Ascending aorta (tissue), 2 donors: ENCODE measurements around the gene MPP7. TPM values are rescaled to one million over a fixed set of nuclear protein-coding genes. Genes with fewer than 3 reads are reported as not detected.

ENCODE experiments used
- DNase-seq, 2 donors: peaks; one replicate each; pipeline ENCODE4 v3.0.0-alpha.2; 2019; ENCODE audit warnings: low spot score in 2 of 2
- H3K27ac ChIP-seq, 2 donors: fragments of 200-600 bp; sonication (generic); one replicate each; pipeline ENCODE4 v1.5.1; 2016 to 2017; ENCODE audit warnings: mild to moderate bottlenecking in 1 of 2
- H3K27me3 ChIP-seq: fragments of 200-600 bp; sonication (generic); one replicate; pipeline ENCODE4 v1.5.1; 2017
- H3K36me3 ChIP-seq, 2 donors: fragments of 200-600 bp; sonication (generic); one replicate each; pipeline ENCODE4 v1.5.1; 2016
- H3K4me1 ChIP-seq, 2 donors: fragments of 200-600 bp; sonication (generic); one replicate each; pipeline ENCODE4 v1.5.1; 2016 to 2017; ENCODE audit warnings: mild to moderate bottlenecking in 1 of 2
- H3K4me3 ChIP-seq, 2 donors: fragments of 200-600 bp; sonication (generic); one replicate each; pipeline ENCODE4 v1.5.1; 2016 to 2017; ENCODE audit warnings: mild to moderate bottlenecking in 1 of 2
- H3K9me3 ChIP-seq, 2 donors: fragments of 200-600 bp; sonication (generic); one replicate each; pipeline ENCODE4 v1.5.1; 2016
- intact Hi-C: fragments of 100-400 bp; cut with DNase I; formaldehyde crosslinking; loops from one replicate; pipeline ENCODE4 v1.15.1; 2023
- total RNA-seq: library from RNA; depleted of rRNA; stranded (reverse); fragments of >200 nt; gene quantifications from one replicate; pipeline ENCODE4 v1.1.0, GENCODE V29; 2016
- TF ChIP-seq, protein P1 (sequence below), 3 experiments: fragments of 200-600 bp in 2 of 3; fragments of 450-650 bp in 1 of 3; sonication (generic) in 2 of 3; IDR thresholded peaks; one replicate each; pipeline ENCODE4 v1.5.1; 2016 to 2019; ENCODE audit warnings: antibody characterized with exemption in 3 of 3, mild to moderate bottlenecking in 1 of 3, moderate library complexity in 1 of 3

The MPP7 gene
- total RNA-seq, 1 donor from 2014 or later, result 43.9 TPM

DNA sequence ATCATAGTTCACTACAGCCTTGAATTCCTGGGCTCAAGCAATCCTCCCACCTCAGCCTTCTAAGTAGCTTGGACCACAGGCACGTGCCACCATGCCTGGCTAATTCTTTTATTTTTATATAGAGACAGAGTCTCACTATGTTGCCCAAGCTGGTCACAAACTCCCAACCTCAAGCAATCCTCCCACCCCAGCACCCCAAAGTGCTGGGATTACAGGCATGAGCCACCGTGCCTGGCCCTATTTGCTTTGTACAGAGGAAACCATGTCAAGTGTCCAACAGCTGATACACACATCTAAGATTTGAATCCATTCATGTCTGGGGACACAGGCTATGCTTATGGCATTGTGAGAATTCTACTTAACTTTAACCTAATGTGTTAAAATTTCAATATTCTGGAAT lies 29.9 kb upstream of the MPP7 start:
- TF ChIP-seq, protein P1, sequence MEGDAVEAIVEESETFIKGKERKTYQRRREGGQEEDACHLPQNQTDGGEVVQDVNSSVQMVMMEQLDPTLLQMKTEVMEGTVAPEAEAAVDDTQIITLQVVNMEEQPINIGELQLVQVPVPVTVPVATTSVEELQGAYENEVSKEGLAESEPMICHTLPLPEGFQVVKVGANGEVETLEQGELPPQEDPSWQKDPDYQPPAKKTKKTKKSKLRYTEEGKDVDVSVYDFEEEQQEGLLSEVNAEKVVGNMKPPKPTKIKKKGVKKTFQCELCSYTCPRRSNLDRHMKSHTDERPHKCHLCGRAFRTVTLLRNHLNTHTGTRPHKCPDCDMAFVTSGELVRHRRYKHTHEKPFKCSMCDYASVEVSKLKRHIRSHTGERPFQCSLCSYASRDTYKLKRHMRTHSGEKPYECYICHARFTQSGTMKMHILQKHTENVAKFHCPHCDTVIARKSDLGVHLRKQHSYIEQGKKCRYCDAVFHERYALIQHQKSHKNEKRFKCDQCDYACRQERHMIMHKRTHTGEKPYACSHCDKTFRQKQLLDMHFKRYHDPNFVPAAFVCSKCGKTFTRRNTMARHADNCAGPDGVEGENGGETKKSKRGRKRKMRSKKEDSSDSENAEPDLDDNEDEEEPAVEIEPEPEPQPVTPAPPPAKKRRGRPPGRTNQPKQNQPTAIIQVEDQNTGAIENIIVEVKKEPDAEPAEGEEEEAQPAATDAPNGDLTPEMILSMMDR (IDR thresholded peaks at IDR 0.05), result no peak
- Histone ChIP-seq H3K27ac (no peak overlapping the region), H3K4me1 (peaks cover 0 to 12% of the 10 kb centered on the region in 2 donors), H3K9me3 (no peaks in the 10 kb centered on the region), H3K4me3 (no peak overlapping the region), H3K36me3 (no peaks in the 10 kb centered on the region), H3K27me3 (no peaks in the 10 kb centered on the region)
- DNase-seq, result no peak
- intact Hi-C loops, result no loop called here

DNA sequence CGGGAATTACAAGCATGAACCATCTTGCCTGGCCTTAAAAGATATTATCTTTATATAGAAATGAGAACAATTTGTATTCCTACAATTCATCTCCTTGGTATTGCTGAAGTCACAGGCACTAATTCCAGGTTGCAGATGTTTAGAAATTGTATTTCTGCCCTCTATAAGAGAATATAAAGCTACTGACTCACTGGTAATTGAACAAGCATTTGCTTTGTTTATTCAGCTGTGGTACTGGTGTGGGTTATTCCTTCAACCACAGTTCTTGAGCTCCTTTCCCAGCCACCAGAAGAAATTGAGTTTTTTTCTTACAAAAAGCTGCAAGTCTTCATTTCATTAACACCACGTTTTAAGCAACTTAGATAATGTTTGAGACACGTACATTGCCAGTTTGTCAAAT lies 29.0 kb upstream of the MPP7 start:
- DNase-seq, result no peak
- TF ChIP-seq, protein P1 (IDR thresholded peaks at IDR 0.05), result no peak
- Histone ChIP-seq H3K9me3 (no peaks in the 10 kb centered on the region), H3K36me3 (no peaks in the 10 kb centered on the region), H3K4me1 (peaks cover 0 to 15% of the 10 kb centered on the region in 2 donors), H3K4me3 (no peak overlapping the region), H3K27me3 (no peaks in the 10 kb centered on the region), H3K27ac (no peak overlapping the region)
- intact Hi-C loops, result no loop called here

DNA sequence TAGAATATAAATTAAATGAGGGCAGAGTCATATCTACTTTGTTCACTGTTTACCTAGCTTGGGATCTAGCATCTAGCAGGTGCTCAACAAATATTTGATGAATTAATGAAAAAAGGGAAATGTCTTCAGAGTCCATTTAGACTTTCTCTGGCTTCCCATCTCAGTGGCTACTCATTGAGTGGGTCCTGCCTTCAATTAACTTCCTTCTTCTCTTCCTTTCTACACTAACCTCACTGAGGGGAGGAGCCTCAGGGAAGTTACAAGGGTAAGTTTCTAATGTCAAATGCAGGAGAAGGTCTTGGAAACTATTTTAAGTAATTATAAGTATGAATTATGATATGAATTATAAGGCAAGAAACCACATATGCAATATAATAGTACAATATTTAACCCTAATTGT lies 28.2 kb upstream of the MPP7 start:
- H3K9me3 ChIP-seq, result no peaks in the 10 kb centered on the region
- TF ChIP-seq, protein P1 (IDR thresholded peaks at IDR 0.05), result no peak
- intact Hi-C loops, result no loop called here
- no peaks in the 10 kb centered on the region for H3K36me3 ChIP-seq
- no peaks in the 10 kb centered on the region for H3K27me3 ChIP-seq
- H3K27ac ChIP-seq, result no peak overlapping the region
- no peak overlapping the region for H3K4me3 ChIP-seq
- H3K4me1 ChIP-seq, result peaks cover 0 to 17% of the 10 kb centered on the region in 2 donors
- no peak for DNase-seq

DNA sequence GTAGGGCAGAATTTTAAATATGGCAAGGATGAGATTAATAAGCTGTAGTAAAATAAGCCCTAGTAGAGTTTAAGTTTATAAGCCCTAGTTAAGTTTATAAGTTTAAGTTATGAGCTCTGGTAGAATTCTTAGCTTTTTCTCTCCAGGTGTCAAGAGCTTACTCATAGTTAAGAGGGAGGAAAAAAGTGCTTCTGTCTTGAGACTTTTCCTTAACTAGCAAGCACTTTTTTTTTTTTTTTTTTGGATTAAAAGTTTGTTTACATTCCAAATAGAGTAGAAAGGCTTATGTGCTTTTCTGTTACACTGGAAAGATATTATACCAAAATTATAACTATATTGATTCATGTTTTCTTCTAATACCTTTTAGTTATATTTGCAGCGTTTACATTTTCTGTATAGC lies 25.5 kb upstream of the MPP7 start:
- Histone ChIP-seq H3K27me3 (no peaks in the 10 kb centered on the region), H3K9me3 (no peaks in the 10 kb centered on the region), H3K4me1 (peaks cover 0 to 17% of the 10 kb centered on the region in 2 donors), H3K4me3 (no peak overlapping the region), H3K27ac (peak overlapping the region; percentile 73 to 86), H3K36me3 (no peaks in the 10 kb centered on the region)
- TF ChIP-seq, protein P1 (IDR thresholded peaks at IDR 0.05), result no peak
- no peak for DNase-seq
- intact Hi-C loops, result no loop called here

DNA sequence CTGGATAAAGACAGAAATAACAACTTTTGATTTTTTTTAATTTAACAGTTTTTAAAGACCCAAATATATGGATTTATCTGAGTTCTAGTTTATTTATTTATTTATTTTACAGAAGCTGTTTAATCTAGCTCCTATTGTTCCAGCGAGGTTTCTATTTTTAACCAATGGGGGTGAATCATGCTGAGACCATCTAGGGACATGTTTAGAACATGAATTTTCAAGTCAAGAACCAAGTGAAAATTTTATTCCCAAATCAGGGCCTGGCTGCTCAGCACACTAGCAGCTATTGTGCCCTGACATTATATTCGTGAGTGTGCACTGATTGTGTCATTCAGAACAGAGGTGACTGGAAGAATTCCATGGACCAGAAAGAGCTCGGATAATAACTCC lies 24.6 kb upstream of the MPP7 start:
- Histone ChIP-seq H3K27ac (peak overlapping the region; percentile 73 to 86), H3K27me3 (no peaks in the 10 kb centered on the region), H3K9me3 (no peaks in the 10 kb centered on the region), H3K4me1 (peaks cover 0 to 17% of the 10 kb centered on the region in 2 donors), H3K4me3 (peak overlapping the region in 1 of 2 donors; percentile 25), H3K36me3 (no peaks in the 10 kb centered on the region)
- TF ChIP-seq, protein P1 (IDR thresholded peaks at IDR 0.05), result no peak
- intact Hi-C loops, result loop anchor here (1.0 to 2.0 kb wide), 3 partner anchors 47 to 75 kb away; no protein-coding TSS in a partner anchor
- DNase-seq, result peak in 1 of 2 donors; percentile 63
